ENCODE data around the gene FAM217B.

- TF ChIP-seq GABPA (IDR thresholded peaks at IDR 0.05; ENCODE audit: low read depth) (no peak), POLR2AphosphoS5 (IDR thresholded peaks at IDR 0.05; ENCODE audit: low read depth) (no peak)
Measured at GRCh38 chr20:59939052-59939878, 924 bp upstream of the FAM217B start.

Measured in HL-60 (cell line).